GM12891 (cell line): ENCODE results near the gene CDH23.
A peak's percentile ranks its signal among the peaks of the same experiment; 100 is the strongest.

Source experiments
- DNase-seq: peaks from one replicate; pipeline ENCODE4 v3.0.0; 2011; ENCODE audit warnings: low spot score; ENCODE audit not compliant: insufficient read length
- FAIRE-seq: peaks from 2 replicates; lab custom pipeline; 2011; peaks lifted over from hg19 to GRCh38; lab: Jason Lieb, UNC
- PAX5 ChIP-seq: IDR thresholded peaks from 2 replicates; pipeline ENCODE4 v1.6.1; 2011; ENCODE audit warnings: low read length, moderate library complexity, mild to moderate bottlenecking; ENCODE audit not compliant: insufficient read depth, severe bottlenecking
- POLR2A ChIP-seq: IDR thresholded peaks from 2 replicates; pipeline ENCODE4 v1.6.1; 2011; ENCODE audit warnings: low read depth, low read length, control low read depth
- POLR2AphosphoS5 ChIP-seq: IDR thresholded peaks from 2 replicates; pipeline ENCODE4 v1.6.1; 2011; ENCODE audit warnings: low read depth, low read length, control low read depth
- POU2F2 ChIP-seq: IDR thresholded peaks from 2 replicates; pipeline ENCODE4 v1.6.1; 2011; ENCODE audit warnings: low read depth, mild to moderate bottlenecking, control low read depth, low read length, moderate library complexity
- SPI1 ChIP-seq: IDR thresholded peaks from 2 replicates; pipeline ENCODE4 v1.6.1; 2011; ENCODE audit warnings: low read depth, low read length, control low read depth
- TAF1 ChIP-seq: IDR thresholded peaks from 2 replicates; pipeline ENCODE4 v1.6.1; 2011; ENCODE audit warnings: low read depth, low read length, control low read depth

Gene CDH23

DNA sequence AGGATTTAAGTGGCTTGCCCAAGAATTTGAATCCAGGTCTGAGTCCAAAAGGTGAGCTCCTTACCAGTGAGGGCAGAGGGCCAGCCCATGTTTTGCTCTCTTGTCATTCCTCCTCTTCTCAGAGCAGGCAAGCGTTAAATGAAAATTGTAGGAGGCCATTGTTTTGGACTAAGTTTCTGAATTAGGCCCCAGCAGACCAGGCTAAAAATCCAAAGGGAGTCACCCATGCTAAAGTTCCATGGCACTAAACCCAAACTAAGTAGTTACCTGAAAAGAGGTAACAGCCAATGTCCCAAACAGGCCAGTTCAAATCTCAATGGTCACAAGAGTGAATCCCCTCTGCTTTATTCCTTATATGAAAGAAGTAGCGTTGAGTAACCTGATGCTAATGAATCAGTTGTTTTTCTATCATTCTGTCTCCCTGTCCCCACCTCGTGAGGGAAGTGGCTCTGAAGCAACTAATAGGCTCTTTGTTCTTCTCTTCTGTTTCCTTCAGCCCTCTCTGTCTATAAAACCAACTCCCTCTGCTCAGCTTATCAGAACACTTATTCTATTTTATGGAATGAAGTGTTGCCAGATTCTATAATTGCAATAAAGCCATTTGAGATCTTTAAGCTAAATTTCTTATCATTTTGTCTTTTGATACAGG lies 17.5 kb upstream of the CDH23 start:
- DNase-seq (no peak), FAIRE-seq (no peak)
- no peak for TF ChIP-seq SPI1
- TF ChIP-seq POLR2AphosphoS5, result no peak
- TF ChIP-seq PAX5, result no peak
- TF ChIP-seq TAF1, result no peak
- no peak for TF ChIP-seq POU2F2
- TF ChIP-seq POLR2A, result no peak

- TF ChIP-seq POLR2AphosphoS5, result no peak
- TF ChIP-seq POU2F2, result no peak
- no peak for TF ChIP-seq SPI1
- no peak for TF ChIP-seq PAX5
- no peak for TF ChIP-seq POLR2A
- no peak for TF ChIP-seq TAF1
- DNase-seq (no peak), FAIRE-seq (no peak)
Observed at GRCh38 chr10:71380841-71381240, 15.9 kb upstream of the CDH23 start.

GRCh38 chr10:71381611-71382010 lies 15.1 kb upstream of the CDH23 start:
- no peak for FAIRE-seq
- no peak for DNase-seq
- TF ChIP-seq PAX5 (no peak), POU2F2 (no peak), POLR2AphosphoS5 (no peak), SPI1 (no peak), TAF1 (no peak), POLR2A (no peak)

- FAIRE-seq, result no peak
- no peak for DNase-seq
Observed at GRCh38 chr10:71382028-71382427, 14.7 kb upstream of the CDH23 start.

DNA sequence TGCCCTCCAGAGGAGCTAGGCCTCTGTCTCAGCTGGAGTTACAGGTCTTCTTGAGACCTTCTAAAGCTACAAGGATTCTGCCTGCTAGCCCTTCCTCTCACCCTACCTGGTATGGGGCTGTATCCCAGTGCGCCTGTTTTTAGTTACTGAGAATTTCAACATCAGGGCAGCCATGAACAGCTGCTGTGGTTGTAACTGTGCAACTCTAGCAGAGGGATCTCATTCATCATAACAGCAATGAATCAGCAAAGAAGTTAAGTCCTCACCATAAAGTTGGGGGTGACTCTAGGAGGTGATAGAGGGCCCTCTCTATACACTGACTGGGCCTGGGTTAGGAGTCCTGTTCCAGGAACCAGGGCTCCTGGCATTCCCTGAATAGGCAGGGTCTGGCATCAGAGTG lies 14.0 kb upstream of the CDH23 start:
- DNase-seq (no peak), FAIRE-seq (no peak)
- TF ChIP-seq POLR2AphosphoS5 (no peak), TAF1 (no peak), SPI1 (no peak), POU2F2 (no peak), PAX5 (no peak), POLR2A (no peak)

More at GRCh38 chr10:71382028-71382427, 14.7 kb upstream of the CDH23 start:
- TF ChIP-seq TAF1, result no peak
- no peak for TF ChIP-seq POU2F2
- no peak for TF ChIP-seq POLR2AphosphoS5
- no peak for TF ChIP-seq POLR2A
- TF ChIP-seq PAX5, result no peak
- no peak for TF ChIP-seq SPI1

- TF ChIP-seq POU2F2 (no peak), SPI1 (no peak), POLR2AphosphoS5 (no peak), POLR2A (no peak), TAF1 (no peak), PAX5 (no peak)
- peak; percentile 62 for DNase-seq
- FAIRE-seq, result peak; percentile 67
Observed at GRCh38 chr10:71383972-71384687, 12.6 kb upstream of the CDH23 start.

DNA sequence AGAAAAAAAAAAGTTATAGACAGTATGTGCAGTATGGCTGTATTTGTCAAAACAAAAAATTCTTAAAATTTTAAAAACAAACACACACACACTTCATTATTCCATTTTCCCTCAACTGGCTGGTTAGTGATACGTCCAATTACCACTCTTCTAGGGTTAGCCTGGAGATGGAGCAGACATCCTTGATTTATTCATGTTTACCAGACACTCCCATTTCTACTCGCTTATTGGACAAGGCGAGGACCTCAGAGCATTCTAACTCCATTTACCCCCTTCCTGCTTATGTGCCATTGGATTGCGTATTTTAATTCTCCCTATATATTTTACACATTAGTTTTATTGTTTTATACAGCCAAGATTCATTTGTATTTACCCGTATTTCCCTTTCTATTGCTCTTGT lies 8.5 kb upstream of the CDH23 start:
- DNase-seq, result no peak
- FAIRE-seq, result no peak

GRCh38 chr10:71388583-71389310 lies 8.0 kb upstream of the CDH23 start:
- FAIRE-seq, result no peak

More for the DNA sequence above, 8.5 kb upstream of the CDH23 start:
- no peak for TF ChIP-seq SPI1
- TF ChIP-seq POU2F2, result no peak
- no peak for TF ChIP-seq TAF1
- no peak for TF ChIP-seq POLR2A
- no peak for TF ChIP-seq POLR2AphosphoS5
- no peak for TF ChIP-seq PAX5

GRCh38 chr10:71389768-71390460 lies 6.8 kb upstream of the CDH23 start:
- TF ChIP-seq SPI1, result no peak
- TF ChIP-seq PAX5, result no peak
- no peak for TF ChIP-seq POLR2AphosphoS5
- no peak for TF ChIP-seq POLR2A
- no peak for TF ChIP-seq TAF1
- TF ChIP-seq POU2F2, result no peak
- FAIRE-seq (no peak), DNase-seq (no peak)

More at GRCh38 chr10:71388583-71389310, 8.0 kb upstream of the CDH23 start:
- DNase-seq, result no peak
- TF ChIP-seq TAF1 (no peak), POU2F2 (no peak)
